ENCODE results near the gene UBE2N. TPM values are rescaled to one million over a fixed set of nuclear protein-coding genes. Genes with fewer than 3 reads are reported as not detected.
"Not testable (repeated sequence)": the region's sequence is repeated elsewhere in the genome, so short reads cannot be mapped to it uniquely, and the experiment has no call there.

Gene UBE2N
- total RNA-seq, 1 experiment from 2014 or later = 74.4 TPM

DNA sequence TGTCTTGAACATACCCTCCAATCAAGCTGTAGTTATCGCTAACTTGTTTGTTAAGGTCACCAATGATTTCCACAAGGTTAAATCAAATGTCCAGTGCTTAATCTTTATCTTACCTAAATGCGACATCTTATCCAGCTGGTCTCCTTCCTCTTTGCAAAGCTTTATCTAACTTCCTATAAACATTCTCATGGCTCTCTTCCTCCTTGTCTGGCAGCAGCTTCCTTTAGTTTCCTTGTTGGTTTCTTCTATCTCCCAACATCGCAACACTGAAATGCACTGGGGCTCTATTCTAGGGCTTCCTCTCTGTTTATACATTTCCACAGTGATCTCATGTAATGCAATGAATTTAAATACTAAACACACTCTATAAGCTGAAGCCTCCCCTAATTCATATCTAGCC lies 28.7 kb downstream of the UBE2N start:
- no peak for DNase-seq (ENCODE audit: low read depth)

DNA sequence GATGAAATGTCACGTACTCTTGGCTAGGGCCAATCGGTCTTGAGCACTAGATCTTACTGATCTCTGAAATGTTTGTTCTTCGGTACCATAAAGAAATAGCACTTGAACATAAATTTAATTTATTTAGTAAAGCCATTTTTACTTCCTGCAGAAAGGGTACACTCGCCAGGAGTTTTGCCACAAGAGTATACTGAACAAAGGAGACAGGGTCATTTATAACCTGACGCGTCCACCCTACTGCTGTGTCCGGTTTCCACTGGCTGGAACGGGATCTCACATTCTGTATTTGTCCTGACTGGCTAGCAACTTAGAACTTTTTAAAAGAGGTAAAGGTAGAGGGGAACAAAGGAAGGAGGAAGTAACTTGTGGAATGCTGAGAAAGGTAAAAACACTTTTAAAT lies 29.4 kb downstream of the UBE2N start:
- DNase-seq (ENCODE audit: low read depth) = not testable (repeated sequence)

DNA sequence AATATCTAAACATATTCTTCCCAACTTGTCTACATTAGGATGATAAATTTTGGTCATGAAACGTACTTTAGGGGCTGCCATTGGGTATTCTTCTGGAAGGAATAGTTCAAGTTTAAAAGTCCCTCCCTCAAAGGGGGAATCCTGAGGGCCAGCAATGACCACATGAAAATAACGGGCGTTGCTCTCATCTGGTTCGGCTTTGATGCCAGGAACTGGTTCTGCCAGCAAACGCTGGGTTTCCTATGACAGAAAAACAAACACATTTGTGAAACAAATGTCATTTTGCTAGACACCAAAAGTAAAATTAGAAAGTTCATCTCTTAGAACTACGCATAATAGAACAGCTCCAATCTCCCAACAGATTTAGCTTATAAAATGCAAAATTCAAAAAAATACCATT lies 30.7 kb downstream of the UBE2N start:
- DNase-seq (ENCODE audit: low read depth) = not testable (repeated sequence)

DNA sequence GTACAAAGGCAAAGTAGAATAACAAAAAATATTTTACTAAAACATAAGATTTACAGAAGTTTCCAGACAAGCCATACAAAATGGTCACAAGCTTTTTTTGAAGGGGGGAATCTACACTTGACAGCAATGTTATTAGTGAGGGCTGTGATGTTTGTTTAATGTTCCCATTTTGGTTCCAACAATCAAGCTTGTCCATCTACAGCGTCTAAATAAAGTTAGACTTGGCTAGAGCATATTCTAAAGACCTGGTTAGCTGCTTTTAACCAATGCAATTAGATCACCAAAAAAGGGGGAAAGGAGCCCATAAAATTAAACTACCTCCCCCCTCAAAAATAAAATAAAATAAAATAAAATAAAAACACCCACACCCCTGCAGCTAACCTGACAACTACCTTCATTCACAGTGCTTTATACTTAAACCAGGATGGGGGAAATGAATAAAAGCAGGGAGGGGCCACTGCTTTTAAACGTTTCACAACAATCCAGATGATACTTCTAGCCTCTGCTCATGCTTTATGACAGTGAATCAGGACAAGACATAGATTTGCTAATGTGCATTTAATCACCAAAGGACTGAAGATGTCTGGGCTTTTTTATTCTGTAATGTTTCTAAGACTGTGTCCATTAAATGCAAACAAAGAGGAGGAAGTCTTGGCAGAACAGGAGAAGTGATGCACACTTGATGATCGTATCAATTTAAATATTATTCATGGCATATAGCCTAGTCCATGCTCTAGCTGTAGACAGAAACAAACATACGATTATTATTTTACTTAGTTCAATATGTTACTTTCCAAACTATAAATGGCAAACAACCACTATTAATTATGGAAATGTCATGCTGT lies 32.2 kb downstream of the UBE2N start:
- DNase-seq (ENCODE audit: low read depth) = not testable (repeated sequence)

DNA sequence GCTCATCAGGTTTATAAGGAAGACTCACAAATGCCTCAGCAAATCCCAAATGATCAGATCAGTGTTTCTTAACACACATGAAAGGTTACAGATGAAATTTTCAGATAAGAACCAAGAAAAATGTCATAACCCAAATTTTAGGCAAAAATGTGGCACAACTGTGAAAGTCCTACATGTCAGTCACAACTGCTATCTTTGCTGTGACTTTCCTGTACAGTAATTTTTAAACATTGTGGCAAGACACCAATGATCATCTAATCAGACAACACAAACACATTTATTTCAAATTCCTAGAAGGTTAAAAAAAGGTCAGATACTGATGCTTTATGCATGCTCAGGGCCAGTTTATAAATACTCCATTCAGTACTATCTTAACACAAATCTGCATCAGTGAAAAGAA lies 32.9 kb downstream of the UBE2N start:
- no peak for DNase-seq (ENCODE audit: low read depth)

DNA sequence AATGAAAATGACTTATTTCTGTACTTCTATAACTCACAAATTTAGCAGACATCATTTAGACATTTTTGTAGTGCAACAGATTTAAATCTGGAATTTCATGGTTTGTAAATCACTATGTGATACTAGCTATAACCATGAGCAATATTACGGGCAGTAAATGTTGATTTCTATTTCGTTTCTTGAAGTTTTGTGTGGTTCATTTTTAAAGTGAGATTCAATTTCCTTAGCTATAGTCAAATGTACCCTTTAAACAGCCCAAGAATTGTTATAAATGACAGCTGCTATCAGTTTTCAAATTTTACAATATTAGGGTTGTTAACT lies 33.8 kb downstream of the UBE2N start:
- DNase-seq (ENCODE audit: low read depth) = no peak

DNA sequence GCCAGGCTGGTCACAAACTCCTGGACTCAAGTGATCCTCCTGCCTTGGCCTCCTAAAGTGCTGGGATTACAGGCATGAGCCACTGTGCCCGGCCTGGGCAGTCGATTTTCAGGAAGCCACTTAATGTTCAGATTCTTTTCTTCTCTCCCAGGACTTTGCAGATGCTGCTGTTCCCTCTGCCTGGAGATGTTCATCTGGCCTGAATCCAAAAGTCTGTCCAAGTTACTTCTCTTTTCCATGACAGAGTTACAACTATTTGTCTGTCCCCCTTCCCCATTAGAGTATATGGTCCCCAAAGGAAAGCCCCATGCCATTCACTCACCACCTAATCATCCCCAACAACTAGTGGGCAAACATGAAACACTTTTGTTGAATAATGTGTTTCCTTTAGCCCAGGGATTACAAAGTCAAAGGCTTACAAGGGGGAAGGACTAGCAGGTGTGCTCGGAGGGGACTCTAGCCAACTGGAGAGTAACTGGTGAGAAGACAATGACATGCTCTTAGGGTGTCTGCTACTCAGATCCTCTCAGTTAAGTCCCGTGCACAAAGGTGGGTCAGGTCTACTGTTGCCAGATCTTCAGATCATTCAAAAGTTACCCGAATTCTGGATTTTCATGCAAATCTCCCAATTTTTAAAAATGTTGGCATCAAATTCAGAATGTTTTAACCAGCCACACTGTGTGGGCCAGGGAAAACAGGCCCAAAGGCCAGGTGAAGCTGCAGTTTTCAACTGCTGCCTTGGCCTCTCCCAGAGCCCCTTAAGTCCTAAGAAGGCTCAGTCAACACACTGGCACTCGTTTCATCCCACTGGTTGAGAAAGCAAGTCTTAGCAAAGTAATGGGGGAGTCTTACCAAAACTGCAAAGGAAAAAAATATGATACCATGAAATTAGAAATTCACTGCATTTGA lies 34.4 kb downstream of the UBE2N start:
- DNase-seq (ENCODE audit: low read depth) = no peak

DNA sequence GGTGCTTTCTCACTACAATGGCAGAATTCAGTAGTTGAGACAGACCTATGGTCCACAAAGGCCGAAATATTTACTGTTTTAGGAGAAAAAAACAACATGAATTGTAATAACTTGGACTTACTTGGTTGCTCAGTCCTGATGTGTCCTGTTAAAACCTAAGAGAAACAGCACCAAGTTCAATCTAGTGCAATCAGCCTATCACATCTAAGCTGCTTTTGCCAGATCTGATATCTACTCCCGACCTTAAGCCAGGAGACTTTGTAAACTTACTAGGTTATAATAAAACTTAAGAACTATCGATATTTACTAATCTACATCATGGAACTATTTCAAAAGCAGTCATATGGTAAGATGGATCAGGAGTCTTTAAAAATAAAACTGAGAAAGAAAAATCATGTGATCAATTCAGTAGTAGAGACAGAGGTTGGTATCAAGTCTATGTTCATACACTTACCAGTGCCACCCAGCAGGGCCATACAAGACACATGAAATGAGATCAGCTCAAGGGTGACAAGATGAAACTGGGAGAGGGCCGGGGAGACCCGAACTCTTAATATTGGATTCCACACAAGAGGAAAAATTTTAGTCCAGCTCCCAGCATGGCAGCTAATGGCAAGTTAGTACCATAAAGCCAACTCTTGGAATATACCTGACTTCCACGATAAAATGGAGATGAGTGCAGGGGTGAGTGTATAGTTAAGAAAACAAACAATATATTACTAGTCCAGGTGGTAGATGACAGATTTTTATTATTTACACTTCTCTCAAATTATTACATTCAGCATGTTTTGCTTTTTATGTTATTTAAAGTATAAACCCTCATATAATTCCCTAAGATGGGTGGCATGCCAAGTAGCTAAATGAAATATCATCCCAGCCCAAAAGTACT lies 36.5 kb downstream of the UBE2N start:
- DNase-seq (ENCODE audit: low read depth) = no peak

DNA sequence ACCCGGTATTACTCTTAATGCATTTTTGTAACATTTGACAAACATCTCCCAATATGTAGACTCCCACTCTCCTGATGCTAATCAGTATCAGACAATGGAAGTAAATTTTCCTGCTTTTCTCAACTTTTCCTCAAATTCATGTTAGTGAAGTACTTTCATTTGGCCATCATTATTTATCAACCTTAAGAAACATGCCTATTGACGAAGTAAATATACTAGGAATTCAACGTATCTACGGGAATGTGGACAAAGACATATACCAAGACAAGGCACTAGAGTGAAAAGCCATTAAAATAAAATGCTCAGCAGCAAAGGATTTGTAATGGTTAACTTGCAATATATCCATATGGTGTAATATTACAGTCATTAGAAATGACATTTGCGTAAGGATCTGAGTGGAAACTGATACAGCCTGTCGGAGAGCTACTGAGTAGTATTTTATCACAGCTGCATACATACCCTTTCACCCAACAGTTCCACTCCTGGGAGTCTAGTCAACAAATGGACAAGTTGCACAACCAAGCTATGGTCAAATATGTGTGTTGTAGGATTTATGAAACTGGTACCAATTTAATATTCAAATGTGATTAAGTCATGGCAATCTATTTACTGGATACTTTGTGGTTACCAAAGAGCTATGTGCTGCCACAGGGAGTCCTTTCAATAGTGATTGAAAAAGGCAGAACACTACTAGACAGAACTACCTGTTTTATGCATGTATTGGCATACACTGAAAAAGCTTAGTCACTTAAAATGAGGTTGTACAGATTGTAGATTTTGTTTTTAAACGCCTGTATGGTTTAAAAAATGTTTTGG lies 37.6 kb downstream of the UBE2N start:
- peak; percentile 30 for DNase-seq (ENCODE audit: low read depth)

DNA sequence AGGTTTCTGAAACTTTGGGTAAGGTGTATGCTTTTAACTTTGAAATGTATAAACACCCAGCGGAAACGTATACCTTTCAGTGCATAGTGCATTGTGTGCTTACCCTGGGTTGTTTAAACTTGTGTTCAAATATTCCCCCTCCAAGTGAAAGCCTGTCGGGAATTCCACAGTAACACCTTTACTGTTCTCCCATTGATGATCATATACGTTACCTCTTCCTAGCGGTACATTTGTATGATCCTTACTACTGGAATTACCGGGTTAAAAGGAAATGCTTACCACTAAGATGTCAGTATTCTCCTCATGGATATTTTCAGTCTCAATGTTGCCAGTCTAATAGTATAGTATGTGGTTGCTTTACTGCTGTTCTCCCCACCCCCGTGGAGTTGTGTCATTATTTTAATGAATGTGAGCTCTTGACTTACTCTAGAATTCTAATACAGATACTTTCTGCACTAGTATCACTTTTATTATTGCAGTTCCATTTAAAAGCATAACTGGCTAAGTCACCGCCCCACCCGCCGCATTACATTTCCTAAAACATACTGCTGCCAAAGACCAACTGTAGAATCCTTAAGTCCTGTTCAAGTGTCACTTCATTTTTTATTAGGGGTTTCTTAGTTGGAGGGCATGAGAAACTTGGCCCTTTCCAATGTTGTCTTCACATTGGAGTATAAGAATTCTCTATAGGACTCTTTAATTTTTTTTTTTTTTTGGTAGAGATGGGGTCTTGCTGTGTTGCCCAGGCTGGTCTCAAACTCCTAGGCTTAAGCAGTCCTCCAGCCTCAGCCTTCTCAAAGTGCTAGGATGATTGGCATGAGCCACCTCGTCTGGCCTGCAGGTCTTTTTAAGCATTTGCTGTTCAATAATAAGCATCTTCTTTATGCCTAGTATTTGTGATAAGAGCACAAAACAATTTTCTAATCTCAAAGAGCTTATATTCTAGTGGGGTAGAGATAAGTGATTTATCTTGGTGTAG lies 39.1 kb downstream of the UBE2N start:
- DNase-seq (ENCODE audit: low read depth) = no peak

DNA sequence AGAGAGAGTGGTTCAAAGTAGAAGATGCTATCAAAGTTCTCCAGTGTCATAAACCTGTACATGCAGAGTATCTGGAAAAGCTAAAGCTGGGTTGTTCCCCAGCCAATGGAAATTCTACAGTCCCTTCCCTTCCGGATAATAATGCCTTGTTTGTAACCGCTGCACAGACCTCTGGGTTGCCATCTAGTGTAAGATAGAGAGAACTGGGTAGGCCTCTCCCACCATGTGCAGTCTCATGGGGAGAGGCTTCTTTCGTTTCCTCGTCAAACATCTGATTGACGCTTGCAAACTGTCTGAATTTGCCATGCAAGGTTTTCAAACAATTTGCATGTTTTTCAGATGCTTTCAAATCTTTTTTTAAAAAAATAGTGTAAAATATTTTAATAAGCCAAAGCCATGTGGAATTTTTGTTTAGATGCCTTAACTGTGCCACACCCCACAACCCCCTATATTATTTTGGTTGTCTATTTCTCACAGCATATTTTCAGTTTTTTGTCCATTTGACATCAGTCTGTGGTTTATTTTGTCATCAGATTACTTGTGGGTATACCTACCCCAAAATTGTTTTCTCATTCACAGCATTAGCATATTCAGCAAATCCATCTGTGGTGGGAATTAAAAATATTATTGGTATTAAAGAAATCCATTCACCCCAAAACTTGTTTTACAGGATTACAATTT lies 42.4 kb downstream of the UBE2N start:
- not testable (repeated sequence) for DNase-seq (ENCODE audit: low read depth)

DNA sequence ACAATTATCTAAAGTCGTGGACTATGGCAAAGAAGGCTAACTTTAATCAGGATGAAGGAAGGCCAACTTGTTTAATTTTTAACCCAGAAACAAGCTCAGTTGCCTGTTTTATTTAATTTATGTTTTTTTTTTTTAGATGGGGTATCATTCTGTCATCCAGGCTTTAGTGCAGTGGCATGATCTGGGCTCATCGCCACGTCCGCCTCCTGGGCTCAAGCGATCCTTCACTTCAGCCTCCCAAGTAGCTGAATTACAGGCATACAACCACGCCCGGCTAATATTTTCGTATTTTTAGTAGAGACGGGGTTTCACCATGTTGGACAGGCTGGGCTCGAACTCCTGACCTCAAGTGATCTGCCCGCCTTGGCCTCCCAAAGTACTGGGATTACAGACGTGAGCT lies 44.3 kb downstream of the UBE2N start:
- DNase-seq (ENCODE audit: low read depth) = no peak

DNA sequence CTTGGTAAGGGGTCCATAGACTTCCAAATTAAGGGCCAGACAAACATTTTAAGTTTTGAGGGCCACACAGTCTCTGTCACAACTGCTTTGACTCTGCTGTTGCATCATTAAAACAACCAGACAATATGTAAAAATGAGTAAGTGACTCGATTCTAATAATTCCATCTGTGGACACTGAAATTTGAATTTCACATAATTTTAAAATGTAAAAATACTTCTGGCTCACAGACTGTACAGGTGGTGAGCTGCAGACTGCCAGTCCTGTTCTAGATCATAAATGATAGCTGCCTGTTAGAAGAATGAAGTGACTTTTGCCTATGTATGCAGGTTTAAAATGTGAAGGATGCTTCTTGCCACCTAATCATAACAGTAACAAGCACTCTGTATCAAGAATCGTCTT lies 48.3 kb downstream of the UBE2N start:
- DNase-seq (ENCODE audit: low read depth) = no peak

DNA sequence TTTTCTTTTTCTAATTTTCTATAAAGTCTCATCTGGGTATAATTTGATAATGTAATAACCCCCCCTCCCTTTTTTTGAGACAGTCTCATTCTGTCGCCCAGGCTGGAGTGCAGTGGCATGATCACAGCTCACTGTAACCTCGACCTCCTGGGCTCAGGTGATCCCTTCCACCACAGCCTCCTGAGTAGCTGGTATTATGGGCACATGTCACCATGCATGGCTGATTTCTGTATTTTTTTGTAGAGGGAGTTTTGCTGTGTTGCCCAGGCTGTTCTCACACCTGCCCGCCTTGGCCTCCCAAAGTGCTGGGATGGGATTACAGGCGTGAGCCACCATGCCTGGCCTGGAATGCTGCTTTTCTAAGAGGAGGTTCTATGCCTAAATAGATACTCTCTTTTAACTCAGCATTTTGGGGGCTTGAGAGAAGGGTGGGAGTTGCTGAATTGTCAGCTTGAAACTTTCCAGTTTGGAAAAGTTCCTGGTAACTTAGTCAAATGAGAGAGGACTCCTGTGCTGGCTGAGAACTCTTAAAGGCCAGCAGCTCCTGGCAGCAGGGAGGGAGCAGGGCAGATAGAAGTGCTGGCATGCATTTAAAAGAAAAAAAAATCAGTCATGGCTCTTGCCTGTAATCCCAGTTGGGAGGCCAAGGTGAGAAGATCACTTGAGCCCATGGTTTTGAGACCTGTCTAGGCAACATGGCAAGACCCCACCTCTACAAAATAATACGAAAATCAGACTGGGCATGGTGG lies 51.0 kb downstream of the UBE2N start:
- DNase-seq (ENCODE audit: low read depth) = no peak

DNA sequence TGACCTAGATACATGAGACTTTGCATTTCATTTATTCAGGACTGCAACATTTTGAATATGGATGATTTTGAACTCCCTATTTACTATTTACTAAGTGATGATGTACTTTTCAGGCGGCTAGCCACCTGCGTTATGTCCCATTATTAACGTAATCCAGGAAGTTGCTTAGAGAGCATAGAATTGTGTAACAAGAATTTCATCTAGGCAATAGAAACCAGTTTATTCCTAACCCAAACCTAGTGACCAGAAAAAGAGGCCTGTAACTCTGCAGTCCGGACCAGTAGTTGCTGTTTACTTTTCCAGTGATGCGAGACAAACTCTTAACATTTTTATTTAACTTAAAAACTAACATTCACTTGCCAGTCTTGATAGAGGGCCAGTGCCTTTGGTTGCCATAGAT lies 51.7 kb downstream of the UBE2N start:
- no peak for DNase-seq (ENCODE audit: low read depth)

DNA sequence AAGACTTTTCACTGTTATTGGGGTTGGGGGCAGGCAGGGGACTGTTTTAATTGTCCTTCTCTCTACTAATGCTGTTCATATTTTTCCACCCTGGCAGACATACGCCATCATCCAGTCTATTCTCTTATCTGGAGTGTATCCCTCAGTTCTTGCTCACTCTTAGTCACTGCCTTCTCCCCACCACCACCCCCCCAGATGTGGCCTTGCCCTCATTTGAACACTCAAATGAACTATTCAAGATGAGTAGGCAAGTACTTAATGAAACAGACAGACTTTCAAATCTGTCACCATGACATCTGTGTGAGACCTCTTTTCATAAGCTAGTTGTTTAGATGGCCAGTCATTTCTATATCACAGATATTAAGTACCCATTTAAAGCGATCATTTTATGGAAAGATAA lies 54.0 kb downstream of the UBE2N start:
- peak; percentile 61 for DNase-seq (ENCODE audit: low read depth)

DNA sequence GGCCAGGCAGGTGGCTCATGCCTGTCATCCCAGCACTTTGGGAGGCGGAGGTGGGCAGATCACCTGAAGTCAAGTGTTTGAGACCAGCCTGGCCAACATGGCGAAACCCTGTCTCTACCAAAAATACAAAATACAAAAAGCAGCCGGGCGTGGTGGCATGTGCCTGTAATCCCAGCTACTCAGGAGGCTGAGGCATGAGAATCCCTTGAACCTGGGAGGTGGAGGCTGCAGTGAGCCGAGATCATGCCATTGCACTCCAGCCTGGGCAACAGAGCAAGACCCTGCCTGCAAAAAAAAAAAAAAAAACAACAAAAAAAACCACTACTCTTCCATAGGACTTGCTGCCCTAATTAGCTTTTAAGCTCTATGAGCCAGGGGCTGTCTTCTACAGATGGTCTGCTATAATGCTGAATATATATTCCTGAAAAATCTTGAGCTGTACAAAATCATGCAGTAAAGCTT lies 59.7 kb downstream of the UBE2N start:
- DNase-seq (ENCODE audit: low read depth) = not testable (repeated sequence)

All from LHCN-M2 (cell line).